HG03442 (cell line): ENCODE measurements around the gene SLC6A1.
"Not testable (repeated sequence)": the region's sequence is repeated elsewhere in the genome, so short reads cannot be mapped to it uniquely, and the experiment has no call there.

Experiments
- ATAC-seq: cut with Tn5 transposase; IDR thresholded peaks from one replicate; pipeline ENCODE4 v1.9.1; 2021; ENCODE audit warnings: mild to moderate bottlenecking, moderate library complexity; ENCODE audit not compliant: unreplicated experiment

SLC6A1 gene

DNA sequence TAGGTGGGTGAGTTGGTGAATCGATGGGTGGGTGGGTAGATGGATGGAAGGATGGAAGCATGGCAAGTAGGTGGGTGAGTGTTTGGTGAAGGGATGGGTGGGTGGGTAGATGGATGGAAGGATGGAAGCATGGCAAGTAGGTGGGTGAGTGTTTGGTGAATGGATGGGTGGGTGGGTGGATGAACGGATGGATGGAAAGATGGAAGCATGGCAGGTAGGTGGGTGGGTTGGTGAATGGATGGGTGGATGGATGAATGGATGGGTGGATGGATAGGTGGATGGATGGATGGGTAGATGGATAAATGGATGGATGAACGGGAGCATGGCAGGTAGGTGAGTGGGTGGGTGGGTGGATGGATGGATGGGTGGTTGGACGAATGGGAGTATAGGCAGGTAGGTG, 65.1 kb downstream of the SLC6A1 start:
- no peak for ATAC-seq

DNA sequence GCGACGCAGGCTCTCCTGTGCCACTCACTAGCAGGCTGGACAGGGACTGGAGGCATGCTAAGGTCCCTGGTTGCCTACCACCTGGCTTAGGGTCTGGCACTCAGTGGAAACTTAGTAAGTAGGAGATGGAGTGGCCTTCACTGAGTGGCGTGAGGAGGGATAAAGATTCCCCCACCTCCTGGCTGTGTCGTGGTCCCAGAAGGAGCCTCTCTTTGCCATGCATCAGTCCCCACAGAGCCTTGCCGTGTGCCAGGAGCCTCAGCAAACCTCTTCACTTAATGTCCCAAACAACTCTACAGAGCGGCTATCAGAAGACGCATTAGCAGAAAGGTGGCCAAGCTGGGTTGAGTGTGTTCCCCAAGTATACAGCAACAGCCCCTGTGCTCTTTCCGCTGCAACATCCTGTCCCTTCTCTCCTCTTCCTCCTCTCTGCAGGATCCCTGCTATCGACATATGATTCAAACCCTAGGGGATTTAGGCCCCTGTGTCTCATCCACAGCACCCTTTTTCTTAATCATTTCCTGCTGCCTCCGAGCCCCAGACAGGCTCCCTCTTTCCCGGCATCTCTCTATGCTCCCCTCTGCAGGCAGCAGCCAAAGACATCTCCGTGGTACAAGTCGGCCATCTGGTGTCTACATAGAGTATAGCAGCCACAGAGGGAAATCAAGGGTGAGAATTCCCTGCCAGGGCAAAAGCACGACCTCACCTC, 66.7 kb downstream of the SLC6A1 start:
- ATAC-seq: no peak

DNA sequence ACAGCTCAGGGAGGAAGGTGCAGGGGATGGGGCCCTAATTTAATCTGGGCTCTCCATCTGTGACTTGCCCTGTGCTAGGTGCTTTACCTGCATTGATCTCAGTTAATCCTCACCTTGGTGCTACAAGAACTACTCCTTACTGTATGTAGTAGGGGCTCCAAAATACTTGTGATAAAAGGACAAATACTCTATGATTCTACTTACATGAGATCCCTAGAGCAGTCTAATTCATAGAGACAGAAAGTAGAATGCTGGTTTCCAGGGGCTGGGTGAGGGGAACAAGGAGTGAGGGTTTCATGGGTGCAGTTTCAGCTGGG, 67.2 kb downstream of the SLC6A1 start:
- no peak for ATAC-seq

DNA sequence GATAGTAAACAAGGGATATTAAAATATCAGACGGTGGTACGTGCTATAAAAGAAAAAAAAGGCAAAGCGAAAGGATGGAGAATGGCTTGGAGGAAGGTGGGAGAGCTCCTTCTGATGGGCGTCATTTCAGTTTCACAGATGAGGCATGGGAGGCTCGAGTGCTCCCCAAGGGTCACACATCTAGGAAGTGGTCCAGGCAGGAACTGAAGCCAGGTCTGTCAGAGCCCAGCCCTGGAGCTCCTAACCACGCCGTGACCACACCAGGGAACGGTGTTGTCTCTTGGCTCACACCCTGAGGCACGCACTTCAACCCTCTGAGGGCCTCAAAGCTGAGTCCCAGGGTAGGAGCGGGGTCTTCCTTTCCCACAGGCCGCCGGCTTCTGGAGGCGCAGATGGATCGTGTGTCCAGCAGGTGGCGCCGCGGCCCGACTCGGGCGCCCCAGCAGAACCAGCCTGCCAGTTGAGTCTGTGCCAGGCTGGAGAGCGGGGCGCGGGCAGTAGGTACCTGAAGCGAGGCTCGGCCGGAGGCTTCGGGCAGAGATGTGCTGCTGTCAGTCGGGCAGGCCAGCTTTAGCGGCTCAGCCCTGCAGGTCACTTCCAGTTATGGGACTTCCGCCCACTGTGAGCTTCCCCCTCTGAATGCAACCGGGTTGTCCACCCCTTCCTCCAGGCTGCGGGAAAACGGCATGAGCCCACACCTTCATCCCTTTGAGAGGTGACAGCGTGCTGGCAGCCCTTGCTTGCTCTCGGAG, 68.1 kb downstream of the SLC6A1 start:
- ATAC-seq: peak; percentile 43

DNA sequence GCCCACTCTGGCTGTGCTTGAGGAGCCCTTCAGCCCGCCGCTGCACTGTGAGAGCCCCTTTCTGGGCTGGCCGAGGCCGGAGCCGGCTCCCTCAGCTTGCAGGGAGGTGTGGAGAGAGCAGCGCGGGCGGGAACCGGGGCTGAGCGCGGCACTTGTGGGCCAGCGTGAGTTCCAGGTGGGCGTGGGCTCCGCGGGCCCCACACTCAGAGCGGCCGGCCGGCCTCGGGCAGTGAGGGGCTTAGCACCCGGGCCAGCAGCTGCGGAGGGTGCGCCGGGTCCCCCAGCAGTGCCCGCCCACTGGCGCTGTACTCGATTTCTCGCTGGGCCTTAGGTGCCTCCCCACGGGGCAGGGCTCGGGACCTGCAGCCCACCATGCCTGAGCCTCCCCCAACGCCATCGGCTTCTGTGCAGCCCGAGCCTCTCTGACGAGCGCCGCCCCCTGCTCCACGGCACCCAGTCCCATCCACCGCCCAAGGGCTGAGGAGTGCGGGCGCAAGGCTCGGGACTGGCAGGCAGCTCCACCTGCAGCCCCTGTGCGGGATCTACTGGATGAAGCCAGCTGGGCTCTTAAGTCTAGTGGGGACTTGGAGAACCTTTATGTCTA, 68.8 kb downstream of the SLC6A1 start:
- not testable (repeated sequence) for ATAC-seq

DNA sequence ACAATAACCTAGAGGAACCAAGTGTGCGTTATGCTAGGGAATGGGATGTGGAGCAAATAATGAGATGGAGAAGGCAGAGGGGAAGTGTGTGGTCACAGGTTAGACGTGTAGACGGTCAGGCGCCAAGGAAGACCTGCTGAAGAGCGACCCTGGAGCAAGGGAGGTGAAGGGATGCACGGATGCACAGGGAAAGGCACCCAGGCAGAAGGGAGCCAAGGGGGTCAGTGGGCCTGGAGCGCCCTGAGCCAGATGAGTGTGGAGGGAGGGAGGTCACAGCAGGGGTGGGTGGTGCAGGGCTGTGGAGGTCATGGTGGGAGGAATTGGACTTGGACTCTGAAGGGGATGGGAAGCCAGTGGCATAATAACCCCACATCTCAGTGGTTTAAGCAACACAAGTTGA, 70.2 kb downstream of the SLC6A1 start:
- no peak for ATAC-seq

DNA sequence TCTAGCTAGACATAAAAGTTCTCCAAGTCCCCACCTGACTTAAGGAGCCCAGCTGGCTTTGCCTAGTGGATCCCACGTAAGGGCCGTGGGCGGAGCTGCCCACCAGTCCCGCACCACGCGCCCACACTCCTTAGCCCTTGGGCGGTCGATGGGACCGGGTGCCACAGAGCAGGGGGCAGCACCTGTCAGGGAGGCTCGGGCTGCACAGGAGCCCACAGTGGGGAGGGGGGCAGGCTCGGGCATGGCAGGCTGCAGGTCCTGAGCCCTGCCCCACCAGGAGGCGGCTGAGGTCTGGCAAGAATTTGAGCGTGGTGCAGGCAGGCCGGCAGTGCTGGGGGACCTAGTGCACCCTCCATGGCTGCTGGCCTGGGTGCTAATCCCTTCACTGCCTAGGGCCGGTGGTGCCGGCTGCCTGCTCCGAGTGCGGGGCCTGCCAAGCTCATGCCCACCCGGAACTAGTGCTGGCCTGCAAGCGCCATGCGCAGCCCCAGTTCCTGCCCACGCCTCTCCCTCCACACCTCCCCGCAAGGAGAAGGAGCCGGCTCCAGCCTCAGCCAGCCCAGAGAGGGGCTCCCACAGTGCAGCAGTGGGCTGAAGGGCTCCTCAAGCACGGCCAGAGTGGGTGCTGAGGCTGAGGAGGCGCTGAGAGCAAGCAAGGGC, 78.7 kb downstream of the SLC6A1 start:
- no peak for ATAC-seq

DNA sequence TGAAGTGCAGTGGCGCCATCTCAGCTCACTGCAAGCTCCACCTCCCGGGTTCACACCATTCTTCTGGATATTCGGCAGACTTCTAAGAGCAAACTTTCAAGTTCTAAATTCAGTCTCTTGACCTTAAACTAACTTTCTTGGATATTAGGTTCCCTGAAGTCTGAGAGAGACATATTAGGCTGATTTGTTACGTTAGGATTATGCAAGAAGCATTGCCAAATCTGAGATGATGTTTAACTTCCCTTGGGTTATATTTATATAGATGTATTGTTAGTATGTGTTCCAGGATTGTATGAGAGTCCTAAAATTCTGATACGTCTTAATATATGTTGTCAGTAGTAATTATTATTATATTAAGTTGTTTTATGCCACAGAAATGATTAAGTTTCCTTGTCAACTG, 80.1 kb downstream of the SLC6A1 start:
- ATAC-seq: no peak

DNA sequence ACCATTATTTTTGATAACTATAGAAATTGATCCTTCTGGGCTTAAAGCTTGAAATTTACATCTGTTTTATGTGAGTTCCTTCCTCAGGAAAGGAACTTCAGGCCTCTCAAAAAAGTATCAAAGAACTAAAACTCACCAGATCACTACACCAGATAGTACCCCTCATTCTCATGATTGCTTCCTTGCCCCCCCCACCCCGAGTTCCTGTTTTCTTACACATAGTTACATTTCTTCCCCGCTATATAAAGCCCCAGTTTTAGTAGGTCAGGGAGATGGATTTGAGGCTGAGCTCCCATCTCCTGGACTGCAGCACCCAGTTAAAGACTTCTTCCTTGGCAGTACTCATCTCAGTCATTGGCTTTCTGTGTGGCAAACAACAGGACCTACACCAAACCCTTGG, 81.5 kb downstream of the SLC6A1 start:
- ATAC-seq: no peak

DNA sequence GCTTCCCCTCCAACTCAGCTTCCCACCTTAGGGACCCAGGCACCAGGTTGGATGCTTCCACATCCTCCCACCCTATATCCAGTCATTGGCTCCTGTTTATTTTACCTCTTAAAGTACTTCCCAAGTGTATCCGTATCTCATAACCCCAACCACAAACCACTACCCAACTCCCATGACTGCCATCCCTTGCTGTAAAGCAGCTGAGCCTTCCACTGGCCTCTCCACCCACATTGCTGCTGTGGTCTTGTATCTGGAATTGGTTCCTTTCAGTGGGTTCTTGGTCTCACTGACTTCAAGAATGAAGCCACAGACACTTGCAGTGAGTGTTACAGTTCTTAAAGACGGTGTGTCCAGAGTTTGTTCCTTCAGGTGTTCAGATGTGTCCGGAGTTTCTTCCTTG, 81.9 kb downstream of the SLC6A1 start:
- no peak for ATAC-seq

DNA sequence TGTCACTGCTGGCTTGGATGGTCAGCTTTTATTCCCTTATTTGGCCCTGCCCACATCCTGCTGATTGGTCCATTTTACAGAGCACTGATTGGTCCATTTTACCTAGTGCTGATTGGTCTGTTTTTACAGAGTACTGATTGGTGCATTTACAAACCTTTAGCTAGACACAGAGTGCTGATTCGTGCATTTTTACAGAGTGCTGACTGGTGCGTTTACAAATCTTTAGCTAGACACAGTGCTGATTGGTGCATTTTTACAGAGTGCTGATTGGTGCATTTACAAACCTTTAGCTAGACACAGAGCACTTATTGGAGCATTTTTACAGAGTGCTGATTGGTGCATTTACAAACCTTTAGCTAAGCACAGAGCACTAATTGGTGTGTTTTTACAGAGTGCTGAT, 82.6 kb downstream of the SLC6A1 start:
- not testable (repeated sequence) for ATAC-seq

DNA sequence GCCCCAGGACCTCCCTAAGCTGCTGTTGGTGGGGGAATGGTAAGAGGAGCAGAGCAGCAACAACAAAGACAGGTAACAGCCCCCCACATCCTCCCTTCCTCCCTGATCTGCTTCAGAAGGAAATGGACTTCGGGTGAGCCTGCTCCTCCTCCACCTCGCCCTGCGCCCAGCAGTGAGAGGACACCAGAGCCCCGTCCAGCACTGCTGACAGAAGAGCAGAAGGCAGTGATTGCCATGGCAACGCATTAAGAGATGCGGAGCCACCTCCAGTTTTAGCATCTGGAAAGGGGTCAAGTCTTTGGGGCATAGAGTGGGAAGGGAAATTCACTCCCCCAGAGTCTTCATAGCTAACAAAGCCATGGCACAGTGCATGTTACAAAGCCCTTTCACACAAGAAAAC, 84.2 kb downstream of the SLC6A1 start:
- no peak for ATAC-seq

DNA sequence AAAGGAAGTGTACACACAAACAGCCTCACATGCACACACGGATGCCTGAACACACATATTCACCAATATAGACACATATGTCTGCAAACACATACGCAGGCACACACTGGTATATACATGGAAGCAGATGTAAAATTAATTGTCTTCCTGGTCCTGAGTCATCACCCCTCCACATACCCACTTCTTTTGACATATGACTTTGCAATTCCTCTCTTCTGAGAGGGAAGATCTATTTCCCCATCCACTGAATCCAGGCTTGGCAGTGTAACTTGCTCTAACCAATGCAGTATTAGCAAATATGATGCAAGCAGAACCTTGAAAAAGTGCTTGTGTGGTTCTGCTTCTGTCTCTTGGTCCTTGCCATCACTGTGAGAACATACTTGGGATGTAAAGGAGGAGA, 84.9 kb downstream of the SLC6A1 start:
- no peak for ATAC-seq

DNA sequence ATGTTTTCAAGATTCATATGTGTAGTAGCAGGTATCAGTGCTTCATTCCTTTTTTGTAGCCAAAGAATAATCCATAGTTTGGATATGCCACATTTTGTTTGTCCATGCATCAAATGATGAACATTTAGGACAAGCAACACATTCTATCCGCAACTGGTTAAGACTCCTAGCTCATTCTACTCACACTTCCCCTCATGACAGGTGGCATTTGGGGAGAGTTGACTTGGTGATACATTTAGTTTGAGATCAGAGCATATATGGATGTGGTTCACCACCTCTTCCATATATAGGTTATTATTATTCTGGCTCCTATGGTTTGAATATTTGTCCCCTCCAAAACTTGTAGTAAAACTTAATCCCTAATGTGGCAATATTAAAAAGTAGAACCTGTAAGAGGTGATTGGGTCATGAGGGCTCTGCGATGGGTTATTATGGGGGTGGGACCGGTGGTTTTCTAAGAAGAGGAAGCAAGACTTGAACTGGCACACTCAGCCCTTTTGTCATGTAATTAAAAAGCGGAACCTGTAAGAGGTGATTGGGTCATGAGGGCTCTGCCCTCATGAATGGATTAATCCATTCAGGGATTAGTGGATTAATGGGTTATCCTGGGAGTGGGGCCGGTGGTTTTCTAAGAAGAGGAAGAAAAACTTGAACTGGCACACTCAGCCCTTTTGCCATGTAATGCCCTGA, 86.4 kb downstream of the SLC6A1 start:
- ATAC-seq: no peak

DNA sequence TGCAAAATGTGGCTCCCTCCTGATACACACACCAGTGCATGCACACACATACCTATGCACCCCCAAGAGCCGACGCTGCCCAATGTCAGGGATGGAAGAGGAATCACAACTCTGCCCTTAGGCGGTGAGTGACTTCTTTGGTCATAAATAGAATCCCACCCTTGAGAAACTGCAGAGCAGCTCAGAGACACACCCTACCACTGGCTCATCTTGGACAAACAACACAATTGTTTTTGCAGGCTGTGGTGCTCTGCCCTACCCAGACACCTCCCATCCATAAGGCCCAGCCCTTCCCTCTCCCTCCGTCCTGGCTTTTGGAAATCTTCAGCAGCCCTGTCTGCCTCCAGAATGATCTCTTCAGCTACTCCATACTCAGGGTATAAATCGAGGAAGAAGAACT, 87.9 kb downstream of the SLC6A1 start:
- no peak for ATAC-seq

DNA sequence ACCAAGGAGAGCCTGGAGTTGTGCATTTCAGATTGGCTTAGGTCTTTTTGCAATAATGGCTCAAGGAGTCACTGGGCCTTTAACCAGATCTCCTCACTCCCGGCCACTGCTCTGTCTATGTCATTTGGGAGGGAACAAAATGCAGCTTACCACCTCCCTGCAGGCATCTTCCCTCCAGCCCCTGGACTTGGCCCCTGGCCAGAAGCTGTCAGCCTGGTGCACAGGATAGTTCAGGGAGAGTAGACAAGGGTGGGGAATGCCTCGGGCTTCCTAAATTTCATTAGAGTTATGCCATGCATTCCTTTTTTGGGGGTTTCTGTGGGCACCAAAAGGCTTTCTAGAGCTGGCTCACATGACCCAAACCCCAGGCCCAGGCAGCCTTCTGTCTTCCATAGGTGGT, 91.5 kb downstream of the SLC6A1 start:
- no peak for ATAC-seq

DNA sequence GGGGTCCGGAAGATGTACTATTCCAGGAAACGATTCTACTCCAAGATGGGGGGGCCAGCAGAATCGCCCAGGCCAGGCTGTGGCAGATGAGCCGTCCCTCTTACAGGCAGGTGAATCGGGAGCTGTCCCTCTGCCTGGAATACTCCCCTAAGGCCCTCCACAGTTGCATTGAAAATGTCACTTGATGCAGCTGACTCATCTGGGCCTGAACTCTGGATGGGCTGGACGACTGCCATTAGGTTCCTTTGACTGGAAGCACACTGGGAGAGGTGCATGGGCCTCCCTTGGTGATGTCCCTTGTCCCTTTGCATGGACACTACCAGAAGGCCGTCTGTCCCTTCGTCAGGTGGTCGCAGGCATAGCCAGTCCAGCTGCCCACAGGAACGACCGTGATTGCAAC, 92.1 kb downstream of the SLC6A1 start:
- ATAC-seq: no peak

DNA sequence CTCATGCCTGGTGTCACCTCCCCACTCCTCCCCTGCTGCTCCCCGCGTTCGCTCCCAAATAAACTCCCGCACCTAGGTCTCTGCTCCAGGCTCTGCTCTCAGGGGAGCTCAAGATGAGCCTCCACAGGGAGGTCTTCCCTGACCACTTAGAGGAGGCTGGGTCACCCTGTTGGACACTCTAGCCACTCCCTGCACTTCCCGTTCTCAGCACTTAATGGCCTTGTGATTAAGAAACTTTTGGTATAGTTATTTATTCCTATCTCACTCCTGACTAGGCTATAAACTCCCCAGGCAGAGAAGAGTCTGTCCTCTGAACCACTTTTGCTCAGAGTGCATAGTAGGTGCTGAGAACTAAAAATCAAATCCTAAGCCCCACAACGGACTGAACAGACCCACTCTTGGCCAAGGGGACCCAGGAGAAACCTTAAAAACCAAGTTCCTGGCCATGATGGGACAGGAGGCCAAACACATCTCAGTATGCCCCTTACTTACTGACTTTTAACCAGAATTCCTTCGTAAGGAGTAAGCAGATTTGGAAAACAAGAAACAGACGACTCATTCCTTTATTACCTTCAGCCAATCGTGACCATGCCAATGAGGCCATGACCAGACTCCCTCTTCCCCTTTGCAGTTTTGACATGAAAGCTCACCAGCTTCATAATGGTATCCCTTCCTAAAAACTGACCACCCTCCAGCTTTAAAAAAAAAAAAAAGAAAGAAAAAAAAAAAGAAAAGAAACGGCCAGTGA, 92.7 kb downstream of the SLC6A1 start:
- ATAC-seq: no peak

DNA sequence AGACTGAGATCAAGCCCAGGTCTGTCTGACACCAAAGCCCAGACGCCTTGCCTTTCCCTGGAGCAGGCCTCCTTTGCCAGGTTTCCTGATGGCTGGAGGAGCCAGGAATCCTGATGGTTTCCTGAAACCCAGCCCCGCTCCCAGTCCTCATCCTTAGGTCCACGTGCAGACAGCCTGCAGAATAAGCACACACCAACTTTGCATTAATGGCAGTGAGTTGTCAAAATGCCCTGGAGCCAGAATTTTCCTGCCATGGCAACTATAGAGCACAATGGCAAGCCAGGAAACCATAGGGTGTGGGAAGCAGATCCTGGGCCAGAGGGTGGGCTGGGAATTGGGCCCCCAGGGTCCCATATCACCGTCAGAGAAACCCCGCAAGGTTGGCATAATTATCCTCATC, 94.3 kb downstream of the SLC6A1 start:
- ATAC-seq: no peak

DNA sequence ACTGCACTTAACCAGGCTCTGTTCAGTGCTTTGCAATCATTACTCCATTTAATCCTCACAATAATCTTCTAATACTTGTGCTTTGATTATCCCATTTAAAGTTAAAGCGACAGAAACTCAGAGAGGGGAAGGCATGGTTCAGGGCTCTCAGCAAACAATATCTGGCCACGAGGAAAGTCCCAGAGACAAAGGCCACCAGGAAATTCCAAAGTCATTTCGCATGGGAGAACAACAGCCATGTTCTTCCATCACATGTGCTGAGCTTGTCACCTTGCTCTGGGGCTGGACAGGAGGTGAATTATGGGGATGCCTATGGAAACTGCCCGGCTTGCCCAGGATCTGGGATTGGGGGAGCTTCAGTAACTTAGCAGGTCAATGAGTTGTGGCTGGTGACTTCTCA, 95.5 kb downstream of the SLC6A1 start:
- no peak for ATAC-seq

DNA sequence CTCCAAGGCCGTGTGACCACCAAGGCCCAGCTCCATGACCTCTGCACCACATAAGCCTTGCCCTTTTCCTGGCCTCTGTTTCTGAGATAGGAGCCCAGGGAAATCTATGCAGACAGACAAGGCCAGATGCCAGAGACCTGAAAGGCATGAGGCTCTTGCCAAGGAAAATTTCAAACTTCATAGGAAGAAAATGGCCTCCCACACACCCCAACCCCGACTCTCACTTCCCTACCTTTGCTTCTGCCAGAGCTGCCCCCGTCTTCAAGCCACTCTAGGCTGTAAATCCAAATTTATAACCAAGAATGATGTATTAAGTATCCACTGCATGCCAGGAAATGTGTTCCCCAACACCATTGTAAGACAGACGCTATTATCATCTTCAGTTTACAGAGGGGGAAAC, 96.3 kb downstream of the SLC6A1 start:
- ATAC-seq: no peak
